ENCODE results near the gene FOXK1.

- TF ChIP-seq POLR2AphosphoS5 (IDR thresholded peaks at IDR 0.05) = no peak
- no peak for TF ChIP-seq CTCF (IDR thresholded peaks at IDR 0.05)
Measured at GRCh38 chr7:4668510-4668847, 13.6 kb upstream of the FOXK1 start.

All from transverse colon (tissue), 4 donors.